CD4-positive, CD25-positive, alpha-beta regulatory T cell (primary cell): ENCODE measurements around the gene LRRTM3. TPM values are rescaled to one million over a fixed set of nuclear protein-coding genes. Genes with fewer than 3 reads are reported as not detected.

Experiments
- ATAC-seq, 2 donors: fragments of 150-1000 bp; cut with Tn5 transposase; one replicate each; pipeline ENCODE4 v1.10.0; 2021; ENCODE audit warnings: low read depth in 2 of 2, moderate number of reproducible peaks in 2 of 2, moderate library complexity in 1 of 2
- DNase-seq, 3 donors: peaks; one replicate each; pipeline versions ENCODE4 v3.0.0 to v3.0.0-alpha.2; 2012 to 2022; ENCODE audit warnings: mixed read lengths in 1 of 3
- H3K27ac ChIP-seq: one replicate; pipeline ENCODE4 v1.7.0; 2013; ENCODE audit warnings: mild to moderate bottlenecking, low read length; ENCODE audit not compliant: insufficient read depth, poor library complexity, severe bottlenecking
- H3K27me3 ChIP-seq: one replicate; pipeline ENCODE4 v1.7.0; 2013; ENCODE audit warnings: low read length; ENCODE audit not compliant: control insufficient read depth, insufficient read depth
- H3K36me3 ChIP-seq: one replicate; pipeline ENCODE4 v1.7.0; 2013; ENCODE audit warnings: mild to moderate bottlenecking, low read length, moderate library complexity; ENCODE audit not compliant: control insufficient read depth, insufficient read depth
- H3K4me1 ChIP-seq: 2 replicates; pipeline ENCODE4 v1.7.0; 2013; ENCODE audit warnings: mild to moderate bottlenecking, low read length; ENCODE audit not compliant: insufficient read depth, control insufficient read depth, poor library complexity, severe bottlenecking
- H3K4me3 ChIP-seq: one replicate; pipeline ENCODE4 v1.7.0; 2013; ENCODE audit warnings: low read depth, mild to moderate bottlenecking, low read length, moderate library complexity
- H3K9me3 ChIP-seq, 2 experiments: 1 replicate in 1 of 2; 2 replicates in 1 of 2; pipeline ENCODE4 v1.7.0; 2013; ENCODE audit warnings: low read length in 2 of 2, mild to moderate bottlenecking in 1 of 2, moderate library complexity in 1 of 2; ENCODE audit not compliant: control insufficient read depth in 2 of 2
- H3K27ac Mint-ChIP-seq, 3 donors: one replicate each; pipeline ENCODE4 v1.8.0; 2020 to 2022; ENCODE audit warnings: mild to moderate bottlenecking in 3 of 3, mixed read lengths in 3 of 3, moderate library complexity in 2 of 3
- H3K27me3 Mint-ChIP-seq: one replicate; pipeline ENCODE4 v1.8.0; 2022; ENCODE audit warnings: mild to moderate bottlenecking, mixed read lengths
- H3K36me3 Mint-ChIP-seq: one replicate; pipeline ENCODE4 v1.8.0; 2020; ENCODE audit warnings: mixed read lengths
- H3K4me1 Mint-ChIP-seq, 4 donors: one replicate each; pipeline ENCODE4 v1.8.0; 2020 to 2022; ENCODE audit warnings: mixed read lengths in 4 of 4, mild to moderate bottlenecking in 1 of 4
- H3K4me3 Mint-ChIP-seq, 4 donors: one replicate each; pipeline ENCODE4 v1.8.0; 2020 to 2022; ENCODE audit warnings: mild to moderate bottlenecking in 4 of 4, mixed read lengths in 4 of 4, moderate library complexity in 3 of 4
- H3K9me3 Mint-ChIP-seq, 7 donors: one replicate each; pipeline ENCODE4 v1.8.0; 2020 to 2022; ENCODE audit warnings: mixed read lengths in 7 of 7, mild to moderate bottlenecking in 3 of 7, moderate library complexity in 2 of 7
- polyA plus RNA-seq, 4 donors: library from polyadenylated mRNA; unstranded; fragments of 300-500 nt; fragmentation: Illumina TruSeq; gene quantifications; one replicate each; pipeline ENCODE4 v1.2.3, GENCODE V29; 2021
- total RNA-seq: library from RNA; stranded (reverse); gene quantifications from one replicate; pipeline ENCODE4 v1.2.3, GENCODE V29; 2022

Gene LRRTM3
- total and polyA plus RNA-seq, 5 donors from 2014 or later, result not detected

DNA sequence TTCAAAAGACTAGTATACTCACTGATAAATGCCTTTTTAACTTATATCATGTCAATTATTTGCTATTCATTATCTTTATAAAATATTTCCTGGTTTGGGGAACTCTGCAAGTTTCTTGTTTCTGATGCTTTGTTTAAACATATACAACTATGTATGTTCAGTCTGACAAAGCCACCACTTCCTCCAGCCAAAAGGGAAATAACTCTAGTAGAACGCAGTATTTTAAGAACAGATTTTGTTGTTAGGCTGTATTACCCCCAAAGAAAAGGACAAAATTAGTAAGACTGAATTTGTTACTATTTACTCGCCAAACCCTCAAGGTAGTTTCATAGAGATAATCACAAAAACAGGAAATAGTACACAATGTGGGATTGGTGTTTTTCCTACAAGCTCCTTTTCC is 78.9 kb downstream of the LRRTM3 start:
- Mint-ChIP-seq H3K4me3 (no peak overlapping the region), H3K4me1 (no peaks in the 10 kb centered on the region), H3K27me3 (no peaks in the 10 kb centered on the region), H3K9me3 (peaks cover 0 to 4% (median 2%) of the 10 kb centered on the region in 7 donors), H3K27ac (no peak overlapping the region), H3K36me3 (no peaks in the 10 kb centered on the region)
- DNase-seq (no peak), ATAC-seq (no peak)
- no peaks in the 10 kb centered on the region for H3K9me3 ChIP-seq
- no peaks in the 10 kb centered on the region for H3K27me3 ChIP-seq
- no peaks in the 10 kb centered on the region for H3K36me3 ChIP-seq
- no peak overlapping the region for H3K4me3 ChIP-seq
- no peak overlapping the region for H3K27ac ChIP-seq
- no peaks in the 10 kb centered on the region for H3K4me1 ChIP-seq

DNA sequence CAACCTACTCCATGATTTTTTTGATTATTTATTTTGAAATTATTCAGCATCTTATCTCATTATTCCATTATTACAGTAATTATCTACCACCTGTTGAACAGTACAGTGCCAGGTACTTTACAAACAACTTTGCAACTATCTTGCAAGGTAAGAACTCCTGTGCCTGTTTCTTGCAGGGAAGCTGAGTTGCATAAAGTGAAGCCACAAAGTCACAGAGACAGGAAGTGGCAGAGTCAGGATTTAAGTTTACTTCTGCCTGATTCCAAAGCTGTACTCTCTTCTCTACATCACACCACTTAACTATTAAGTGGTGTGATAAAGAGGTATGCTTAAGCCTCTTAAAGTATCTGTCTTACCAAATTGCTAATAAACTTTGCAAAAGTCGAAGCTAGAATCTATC is 80.1 kb downstream of the LRRTM3 start:
- no peak for ATAC-seq
- no peaks in the 10 kb centered on the region for H3K36me3 ChIP-seq
- no peaks in the 10 kb centered on the region for H3K4me1 ChIP-seq
- no peak overlapping the region for H3K27ac ChIP-seq
- Mint-ChIP-seq H3K9me3 (peaks cover 0 to 4% (median 2%) of the 10 kb centered on the region in 7 donors), H3K36me3 (no peaks in the 10 kb centered on the region), H3K4me3 (no peak overlapping the region), H3K27me3 (no peaks in the 10 kb centered on the region), H3K4me1 (no peaks in the 10 kb centered on the region), H3K27ac (no peak overlapping the region)
- DNase-seq, result no peak
- no peaks in the 10 kb centered on the region for H3K9me3 ChIP-seq
- no peaks in the 10 kb centered on the region for H3K27me3 ChIP-seq
- no peak overlapping the region for H3K4me3 ChIP-seq

DNA sequence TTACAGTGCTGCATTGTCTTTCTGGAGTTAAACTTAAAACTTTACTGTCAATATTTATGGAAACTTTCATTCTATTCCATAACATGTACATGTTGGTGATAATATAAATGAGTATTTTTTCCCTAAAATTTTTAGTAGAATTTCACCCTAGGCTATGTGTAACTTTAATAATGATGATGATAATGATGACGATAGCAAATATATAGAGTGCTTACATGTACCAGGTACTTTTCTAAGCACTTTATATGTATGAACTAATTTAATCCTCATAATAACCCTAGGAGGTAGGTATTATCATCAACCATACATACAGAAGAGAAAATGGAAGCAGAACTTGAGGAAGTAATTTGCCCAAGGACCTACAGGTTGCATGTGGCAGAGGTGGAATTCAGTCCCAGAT is 85.6 kb downstream of the LRRTM3 start:
- no peak overlapping the region for H3K4me3 Mint-ChIP-seq

DNA sequence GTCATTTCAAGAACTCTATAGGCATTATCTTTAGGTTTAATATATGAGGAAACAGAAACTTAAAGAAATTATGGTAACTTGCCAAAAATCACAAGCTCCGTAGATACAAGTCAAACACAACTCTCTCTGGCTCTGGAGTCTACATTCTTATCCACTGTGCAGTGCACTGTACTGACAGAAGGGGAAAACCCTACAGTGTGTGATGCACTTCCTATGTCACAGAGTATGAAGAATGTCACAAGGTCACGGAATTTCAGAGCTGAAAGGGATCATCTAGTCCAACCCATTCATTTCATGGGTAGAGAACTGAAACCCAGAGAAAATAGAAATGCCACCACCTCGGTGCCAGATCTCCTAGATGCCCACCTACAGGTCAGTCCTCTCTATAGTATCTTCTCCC is 86.1 kb downstream of the LRRTM3 start:
- no peak overlapping the region for H3K4me3 ChIP-seq
- Mint-ChIP-seq H3K4me1 (no peaks in the 10 kb centered on the region), H3K27ac (no peak overlapping the region), H3K4me3 (no peak overlapping the region), H3K27me3 (no peaks in the 10 kb centered on the region), H3K36me3 (no peaks in the 10 kb centered on the region), H3K9me3 (no peaks in the 10 kb centered on the region)
- no peaks in the 10 kb centered on the region for H3K9me3 ChIP-seq
- DNase-seq, result no peak
- no peaks in the 10 kb centered on the region for H3K27me3 ChIP-seq
- H3K36me3 ChIP-seq, result no peaks in the 10 kb centered on the region
- no peak for ATAC-seq
- no peak overlapping the region for H3K27ac ChIP-seq
- no peaks in the 10 kb centered on the region for H3K4me1 ChIP-seq

More for the DNA sequence above, 85.6 kb downstream of the LRRTM3 start:
- H3K27ac Mint-ChIP-seq, result no peak overlapping the region
- Histone ChIP-seq H3K9me3 (no peaks in the 10 kb centered on the region), H3K36me3 (no peaks in the 10 kb centered on the region), H3K27me3 (no peaks in the 10 kb centered on the region), H3K27ac (no peak overlapping the region), H3K4me1 (no peaks in the 10 kb centered on the region), H3K4me3 (no peak overlapping the region)
- H3K9me3 Mint-ChIP-seq, result no peaks in the 10 kb centered on the region
- H3K4me1 Mint-ChIP-seq, result no peaks in the 10 kb centered on the region
- ATAC-seq (no peak), DNase-seq (no peak)
- no peaks in the 10 kb centered on the region for H3K36me3 Mint-ChIP-seq
- H3K27me3 Mint-ChIP-seq, result no peaks in the 10 kb centered on the region

DNA sequence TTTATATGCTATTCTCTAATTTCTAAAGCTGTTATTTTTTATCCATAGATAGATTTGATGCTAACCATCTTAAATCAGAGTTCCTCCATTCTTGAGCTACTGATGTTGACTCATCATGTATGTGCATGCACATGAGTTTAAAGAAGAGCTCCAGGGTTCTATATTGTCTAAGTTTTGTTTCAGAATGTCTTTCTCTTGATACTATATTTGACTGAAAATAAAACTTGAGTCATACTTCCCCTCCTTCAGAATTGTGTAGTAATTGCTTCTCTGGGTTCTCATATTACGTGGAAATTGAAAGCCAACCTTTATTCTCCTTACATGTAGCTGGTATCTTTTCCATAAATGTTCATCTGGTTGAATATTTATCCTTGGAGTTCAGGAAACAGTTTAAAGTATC is 89.4 kb downstream of the LRRTM3 start:
- Mint-ChIP-seq H3K27ac (no peak overlapping the region), H3K9me3 (peaks cover 0 to 4% (median 0%) of the 10 kb centered on the region in 7 donors), H3K4me1 (no peaks in the 10 kb centered on the region), H3K4me3 (no peak overlapping the region), H3K36me3 (no peaks in the 10 kb centered on the region), H3K27me3 (no peaks in the 10 kb centered on the region)
- ATAC-seq (no peak), DNase-seq (no peak)
- H3K4me1 ChIP-seq, result no peaks in the 10 kb centered on the region
- H3K4me3 ChIP-seq, result no peak overlapping the region
- no peak overlapping the region for H3K27ac ChIP-seq
- no peaks in the 10 kb centered on the region for H3K27me3 ChIP-seq
- H3K9me3 ChIP-seq, result no peaks in the 10 kb centered on the region
- no peaks in the 10 kb centered on the region for H3K36me3 ChIP-seq

DNA sequence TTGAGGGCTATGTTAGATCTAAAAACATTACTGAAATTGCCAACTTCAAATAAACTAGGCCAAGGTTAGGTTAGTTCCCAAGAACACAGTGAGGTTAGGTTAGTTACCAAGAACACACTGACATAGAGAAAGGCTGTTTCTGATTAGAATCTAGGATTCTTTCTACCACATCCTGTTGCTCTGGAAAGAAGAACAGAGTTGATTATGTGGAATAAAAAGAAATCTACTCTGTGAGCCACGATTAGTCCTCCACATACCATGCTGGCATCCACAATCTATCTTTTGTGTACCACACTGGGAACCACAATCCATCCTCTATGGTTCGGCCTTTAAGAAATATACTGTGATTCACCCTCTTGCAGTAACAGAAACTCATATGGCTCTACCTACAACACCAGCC is 91.4 kb downstream of the LRRTM3 start:
- peaks cover 0 to 10% (median 2%) of the 10 kb centered on the region in 7 donors for H3K9me3 Mint-ChIP-seq
- no peak overlapping the region for H3K4me3 Mint-ChIP-seq
- no peaks in the 10 kb centered on the region for H3K4me1 ChIP-seq
- no peak for ATAC-seq
- no peak overlapping the region for H3K27ac Mint-ChIP-seq
- DNase-seq, result no peak
- H3K4me1 Mint-ChIP-seq, result no peaks in the 10 kb centered on the region
- H3K27ac ChIP-seq, result no peak overlapping the region
- H3K27me3 ChIP-seq, result no peaks in the 10 kb centered on the region
- no peaks in the 10 kb centered on the region for H3K36me3 Mint-ChIP-seq
- H3K27me3 Mint-ChIP-seq, result no peaks in the 10 kb centered on the region
- no peak overlapping the region for H3K4me3 ChIP-seq
- no peaks in the 10 kb centered on the region for H3K36me3 ChIP-seq
- peaks cover 0 to 2% of the 10 kb centered on the region in 2 experiments for H3K9me3 ChIP-seq

DNA sequence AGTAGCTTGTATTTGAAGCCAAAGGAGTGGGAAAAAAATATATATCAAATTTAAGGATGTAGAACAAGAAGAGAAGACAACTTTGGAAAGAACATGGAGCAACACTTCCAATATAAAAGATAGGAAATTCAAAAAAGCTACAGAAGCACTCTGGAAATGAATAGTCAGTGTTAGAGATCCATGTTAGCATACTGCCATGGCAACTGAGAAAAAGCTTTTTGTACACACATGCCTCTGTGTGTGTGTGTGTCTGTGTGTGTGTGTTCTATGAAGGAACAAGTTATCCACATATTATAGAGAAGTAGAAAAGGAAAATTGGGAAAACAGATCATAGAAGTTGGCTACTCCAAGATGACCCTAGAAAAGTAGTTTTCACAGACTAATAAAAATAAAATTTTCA is 96.3 kb downstream of the LRRTM3 start:
- Histone ChIP-seq H3K4me3 (no peak overlapping the region), H3K27ac (no peak overlapping the region), H3K27me3 (no peaks in the 10 kb centered on the region), H3K36me3 (no peaks in the 10 kb centered on the region), H3K9me3 (peaks cover 0 to 2% of the 10 kb centered on the region in 2 experiments), H3K4me1 (no peaks in the 10 kb centered on the region)
- Mint-ChIP-seq H3K27ac (no peak overlapping the region), H3K4me1 (no peaks in the 10 kb centered on the region), H3K27me3 (no peaks in the 10 kb centered on the region), H3K4me3 (no peak overlapping the region), H3K36me3 (no peaks in the 10 kb centered on the region), H3K9me3 (peaks cover 0 to 10% (median 2%) of the 10 kb centered on the region in 7 donors)
- DNase-seq (no peak), ATAC-seq (no peak)

DNA sequence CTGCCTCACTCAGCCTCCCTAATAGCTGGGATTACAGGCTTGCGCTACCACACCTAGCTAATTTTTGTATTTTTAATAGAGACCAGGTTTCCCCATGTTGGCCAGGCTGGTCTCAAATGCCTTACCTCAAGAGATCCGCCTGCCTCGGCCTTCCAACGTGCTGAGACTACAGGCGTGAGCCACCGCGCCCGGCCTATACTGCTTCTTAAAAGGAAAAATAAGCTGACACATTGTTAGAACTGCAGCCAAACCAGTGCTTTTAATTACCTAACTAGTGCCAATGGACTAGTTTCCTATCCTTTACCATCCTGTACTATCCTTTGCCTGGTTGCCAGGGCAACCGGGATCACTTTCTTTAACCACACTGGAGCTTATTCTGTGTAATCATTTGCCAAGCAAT is 108.0 kb downstream of the LRRTM3 start:
- no peaks in the 10 kb centered on the region for H3K4me1 ChIP-seq
- Mint-ChIP-seq H3K4me3 (no peak overlapping the region), H3K9me3 (peaks cover 0 to 7% (median 3%) of the 10 kb centered on the region in 7 donors), H3K36me3 (no peaks in the 10 kb centered on the region), H3K4me1 (no peaks in the 10 kb centered on the region), H3K27me3 (no peaks in the 10 kb centered on the region), H3K27ac (no peak overlapping the region)
- no peaks in the 10 kb centered on the region for H3K36me3 ChIP-seq
- H3K4me3 ChIP-seq, result no peak overlapping the region
- DNase-seq (no peak), ATAC-seq (no peak)
- H3K9me3 ChIP-seq, result no peaks in the 10 kb centered on the region
- no peak overlapping the region for H3K27ac ChIP-seq
- H3K27me3 ChIP-seq, result no peaks in the 10 kb centered on the region
